Glutamatergic neuron (in vitro differentiated cells): ENCODE results near the gene PRAF2. TPM values are rescaled to one million over a fixed set of nuclear protein-coding genes. Genes with fewer than 3 reads are reported as not detected.

Source experiments
- DNase-seq: peaks from one replicate; pipeline ENCODE4 v3.0.0; 2022
- H3K27ac Mint-ChIP-seq: one replicate; pipeline ENCODE4 v1.8.0; 2020; ENCODE audit warnings: mild to moderate bottlenecking, mixed read lengths, inconsistent platforms; ENCODE audit not compliant: unreplicated experiment
- H3K27me3 Mint-ChIP-seq: one replicate; pipeline ENCODE4 v1.8.0; 2020; ENCODE audit warnings: mild to moderate bottlenecking, moderate library complexity, mixed read lengths, inconsistent platforms; ENCODE audit not compliant: unreplicated experiment
- H3K36me3 Mint-ChIP-seq: one replicate; pipeline ENCODE4 v1.8.0; 2020; ENCODE audit warnings: mild to moderate bottlenecking, mixed read lengths, inconsistent platforms; ENCODE audit not compliant: unreplicated experiment
- H3K4me1 Mint-ChIP-seq: one replicate; pipeline ENCODE4 v1.8.0; 2020; ENCODE audit warnings: mild to moderate bottlenecking, low read depth, mixed read lengths, inconsistent platforms; ENCODE audit not compliant: unreplicated experiment
- H3K4me3 Mint-ChIP-seq: one replicate; pipeline ENCODE4 v1.8.0; 2020; ENCODE audit warnings: mild to moderate bottlenecking, mixed read lengths, inconsistent platforms; ENCODE audit not compliant: unreplicated experiment
- H3K9me3 Mint-ChIP-seq: one replicate; pipeline ENCODE4 v1.8.0; 2020; ENCODE audit warnings: mild to moderate bottlenecking, moderate library complexity, mixed read lengths, inconsistent platforms; ENCODE audit not compliant: unreplicated experiment
- CTCF ChIP-seq: fragments of 200-600 bp; sonication (generic); IDR thresholded peaks from one replicate; pipeline ENCODE4 v1.5.0; 2021; ENCODE audit not compliant: partially characterized antibody, unreplicated experiment
- total RNA-seq: library from RNA; stranded (reverse); fragmentation: NEBNext Ultra II Directional; extraction: Animal tissue kit (Norgen Biotek cat#: 25700); gene quantifications from one replicate; pipeline ENCODE4 v1.2.1, GENCODE V29; 2021; ENCODE audit not compliant: unreplicated experiment

The PRAF2 gene
- total RNA-seq, 1 donor from 2014 or later, result 41.5 TPM

GRCh38 chrX:49075347-49075746, 1.5 kb upstream of the PRAF2 start:
- Mint-ChIP-seq H3K27ac (no peak overlapping the region), H3K4me3 (no peak overlapping the region), H3K27me3 (peaks cover 8% of the 10 kb centered on the region), H3K9me3 (peaks cover 3% of the 10 kb centered on the region), H3K36me3 (no peaks in the 10 kb centered on the region), H3K4me1 (peaks cover 8% of the 10 kb centered on the region)
- no peak for DNase-seq
- TF ChIP-seq CTCF, result peak; percentile 11

GRCh38 chrX:49072712-49073095, 1.1 kb downstream of the PRAF2 start:
- DNase-seq, result peak; percentile 21
- Mint-ChIP-seq H3K4me3 (peak overlapping the region; percentile 94), H3K4me1 (peaks cover 5% of the 10 kb centered on the region), H3K27me3 (peaks cover 5% of the 10 kb centered on the region), H3K36me3 (no peaks in the 10 kb centered on the region), H3K9me3 (peaks cover 3% of the 10 kb centered on the region), H3K27ac (peak overlapping the region; percentile 82)
- TF ChIP-seq CTCF, result no peak

- peak overlapping the region; percentile 94 for H3K4me3 Mint-ChIP-seq
- peak; percentile 70 for DNase-seq
- peaks cover 5% of the 10 kb centered on the region for H3K27me3 Mint-ChIP-seq
- H3K4me1 Mint-ChIP-seq, result peaks cover 5% of the 10 kb centered on the region
- H3K36me3 Mint-ChIP-seq, result no peaks in the 10 kb centered on the region
- no peak for TF ChIP-seq CTCF
- peaks cover 3% of the 10 kb centered on the region for H3K9me3 Mint-ChIP-seq
- peak overlapping the region; percentile 77 for H3K27ac Mint-ChIP-seq
These were observed 1.7 kb downstream of the PRAF2 start for GRCh38 chrX:49071877-49072711.

GRCh38 chrX:49070988-49071387, 2.8 kb downstream of the PRAF2 start:
- Mint-ChIP-seq H3K9me3 (peaks cover 5% of the 10 kb centered on the region), H3K4me3 (peak overlapping the region; percentile 34), H3K27ac (no peak overlapping the region), H3K27me3 (peaks cover 7% of the 10 kb centered on the region), H3K36me3 (no peaks in the 10 kb centered on the region), H3K4me1 (peaks cover 5% of the 10 kb centered on the region)
- no peak for DNase-seq
- TF ChIP-seq CTCF, result no peak

DNA sequence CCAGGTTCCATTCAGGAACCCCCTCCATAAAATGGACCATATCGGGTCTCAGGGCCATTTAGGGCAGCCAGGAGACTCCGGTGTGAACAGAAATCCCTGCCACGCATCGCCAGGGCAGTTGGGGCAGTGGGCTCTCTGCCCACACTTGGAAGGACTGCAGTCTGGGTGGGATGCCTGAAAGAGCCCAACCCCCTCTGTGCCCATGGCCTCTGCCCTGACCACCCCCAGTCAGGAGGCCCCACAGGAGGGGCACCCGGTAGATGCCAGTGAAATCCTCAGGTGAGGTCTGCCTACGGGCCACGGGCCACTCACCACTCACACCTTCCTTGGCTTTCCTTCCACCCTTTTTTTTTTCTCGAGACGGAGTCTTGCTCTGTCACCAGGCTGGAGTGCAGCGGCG, 4.8 kb downstream of the PRAF2 start:
- TF ChIP-seq CTCF, result no peak

More for the DNA sequence above, 4.8 kb downstream of the PRAF2 start:
- Mint-ChIP-seq H3K4me1 (peaks cover 5% of the 10 kb centered on the region), H3K27ac (no peak overlapping the region), H3K4me3 (no peak overlapping the region), H3K9me3 (peaks cover 8% of the 10 kb centered on the region), H3K27me3 (peaks cover 7% of the 10 kb centered on the region), H3K36me3 (no peaks in the 10 kb centered on the region)
- no peak for DNase-seq
